HFFc6 (cell line): ENCODE measurements around the gene RPGRIP1. TPM values are rescaled to one million over a fixed set of nuclear protein-coding genes. Genes with fewer than 3 reads are reported as not detected.

Experiments used
- DNase-seq: peaks from one replicate; pipeline ENCODE4 v3.0.0-alpha.2; 2018
- H3K27ac Mint-ChIP-seq: 2 replicates; pipeline ENCODE4 v1.8.0; 2020; ENCODE audit warnings: mild to moderate bottlenecking, mixed read lengths
- H3K27me3 Mint-ChIP-seq: 2 replicates; pipeline ENCODE4 v1.8.0; 2021; ENCODE audit warnings: mild to moderate bottlenecking, moderate library complexity, mixed read lengths; ENCODE audit not compliant: insufficient read depth
- H3K36me3 Mint-ChIP-seq: 2 replicates; pipeline ENCODE4 v1.8.0; 2021; ENCODE audit warnings: low read depth, mixed read lengths
- H3K4me1 Mint-ChIP-seq: 2 replicates; pipeline ENCODE4 v1.8.0; 2020; ENCODE audit warnings: low read depth, mixed read lengths
- H3K4me3 Mint-ChIP-seq: 2 replicates; pipeline ENCODE4 v1.8.0; 2020; ENCODE audit warnings: mild to moderate bottlenecking, moderate library complexity, mixed read lengths
- H3K9me3 Mint-ChIP-seq: 2 replicates; pipeline ENCODE4 v1.8.0; 2020; ENCODE audit warnings: mild to moderate bottlenecking, mixed read lengths
- total RNA-seq, 6 experiments: library from RNA; stranded (reverse); fragmentation: NEBNext Ultra II Directional; extraction: Animal tissue kit (Norgen Biotek cat#: 25700); gene quantifications; 2 replicates in 1 of 6; 3 replicates in 5 of 6; pipeline ENCODE4 v1.2.3, GENCODE V29; 2021
- TF ChIP-seq, protein P1 (sequence below): fragments of 200-600 bp; sonication (generic); IDR thresholded peaks from 2 replicates; pipeline ENCODE4 v1.5.0; 2021; ENCODE audit warnings: antibody characterized with exemption, mild to moderate bottlenecking

RPGRIP1 gene
- total RNA-seq, 6 experiments from 2014 or later, result not detected

DNA sequence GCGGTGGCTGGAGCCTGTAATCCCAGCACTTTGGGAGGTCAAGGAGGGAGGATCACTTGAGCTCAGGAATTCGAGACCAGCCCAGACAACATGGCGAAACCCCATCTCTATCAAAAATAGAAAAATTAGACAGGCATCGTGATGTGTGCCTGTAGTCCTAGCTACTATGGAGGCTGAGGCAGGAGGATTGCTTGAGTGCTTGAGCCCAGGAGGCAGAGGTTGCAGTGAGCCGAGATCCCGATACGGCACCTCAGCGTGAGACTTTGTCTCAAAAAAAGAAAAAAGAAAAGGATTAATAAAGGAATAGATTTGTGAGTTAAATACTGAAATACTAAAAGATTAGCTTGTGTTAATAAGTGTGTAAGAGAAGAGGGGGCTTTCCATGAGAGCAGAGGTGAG lies 29.4 kb downstream of the RPGRIP1 start:
- Mint-ChIP-seq H3K27me3 (peaks cover 21% of the 10 kb centered on the region), H3K9me3 (no peaks in the 10 kb centered on the region), H3K36me3 (no peaks in the 10 kb centered on the region), H3K27ac (no peak overlapping the region), H3K4me3 (peak overlapping the region; percentile 14; the same call in 1 of the 2 replicates), H3K4me1 (no peaks in the 10 kb centered on the region; the same call in 1 of the 2 replicates)
- DNase-seq, result no peak
- TF ChIP-seq, protein P1, sequence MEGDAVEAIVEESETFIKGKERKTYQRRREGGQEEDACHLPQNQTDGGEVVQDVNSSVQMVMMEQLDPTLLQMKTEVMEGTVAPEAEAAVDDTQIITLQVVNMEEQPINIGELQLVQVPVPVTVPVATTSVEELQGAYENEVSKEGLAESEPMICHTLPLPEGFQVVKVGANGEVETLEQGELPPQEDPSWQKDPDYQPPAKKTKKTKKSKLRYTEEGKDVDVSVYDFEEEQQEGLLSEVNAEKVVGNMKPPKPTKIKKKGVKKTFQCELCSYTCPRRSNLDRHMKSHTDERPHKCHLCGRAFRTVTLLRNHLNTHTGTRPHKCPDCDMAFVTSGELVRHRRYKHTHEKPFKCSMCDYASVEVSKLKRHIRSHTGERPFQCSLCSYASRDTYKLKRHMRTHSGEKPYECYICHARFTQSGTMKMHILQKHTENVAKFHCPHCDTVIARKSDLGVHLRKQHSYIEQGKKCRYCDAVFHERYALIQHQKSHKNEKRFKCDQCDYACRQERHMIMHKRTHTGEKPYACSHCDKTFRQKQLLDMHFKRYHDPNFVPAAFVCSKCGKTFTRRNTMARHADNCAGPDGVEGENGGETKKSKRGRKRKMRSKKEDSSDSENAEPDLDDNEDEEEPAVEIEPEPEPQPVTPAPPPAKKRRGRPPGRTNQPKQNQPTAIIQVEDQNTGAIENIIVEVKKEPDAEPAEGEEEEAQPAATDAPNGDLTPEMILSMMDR, result no peak

DNA sequence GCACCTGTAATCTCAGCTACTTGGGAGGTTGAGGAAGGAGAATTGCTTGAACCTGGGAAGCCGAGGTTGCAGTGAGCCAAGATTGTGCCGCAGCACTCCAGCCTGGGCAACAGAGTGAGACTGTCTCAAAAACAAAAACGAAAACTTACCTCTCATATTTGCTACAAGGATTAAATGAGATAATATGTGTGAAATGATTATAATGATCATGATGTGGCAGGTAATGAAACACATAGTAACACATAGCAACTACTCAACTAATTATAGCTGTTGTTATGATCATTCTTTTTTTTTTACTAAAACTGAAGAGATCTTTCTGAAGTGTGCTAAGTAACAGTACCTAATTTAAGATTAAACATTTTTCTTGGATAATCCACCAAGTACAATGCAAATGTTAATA lies 30.1 kb downstream of the RPGRIP1 start:
- H3K4me1 Mint-ChIP-seq, result no peaks in the 10 kb centered on the region; the same call in 1 of the 2 replicates
- TF ChIP-seq, protein P1, result no peak
- H3K4me3 Mint-ChIP-seq, result no peak overlapping the region
- peaks cover 21% of the 10 kb centered on the region for H3K27me3 Mint-ChIP-seq
- H3K36me3 Mint-ChIP-seq, result no peaks in the 10 kb centered on the region
- no peak for DNase-seq
- H3K27ac Mint-ChIP-seq, result no peak overlapping the region
- H3K9me3 Mint-ChIP-seq, result no peaks in the 10 kb centered on the region

DNA sequence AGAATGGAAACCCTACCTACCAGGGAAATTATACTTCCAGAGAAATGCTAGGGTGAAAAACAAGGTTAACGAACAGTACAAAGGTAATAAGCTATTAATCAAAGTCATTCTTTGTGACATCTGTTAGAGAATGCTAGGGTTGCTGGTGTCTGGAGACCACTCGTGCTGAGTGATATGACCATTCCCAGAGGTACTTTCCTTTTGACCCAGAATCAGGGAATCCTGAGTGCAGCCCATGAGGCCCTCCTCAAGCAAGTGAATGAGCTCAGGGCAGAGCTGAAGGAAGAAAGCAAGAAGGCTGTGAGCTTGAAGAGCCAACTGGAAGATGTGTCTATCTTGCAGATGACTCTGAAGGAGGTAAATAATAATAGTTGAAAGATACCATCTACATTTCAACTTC lies 31.7 kb downstream of the RPGRIP1 start:
- Mint-ChIP-seq H3K27me3 (peaks cover 25% of the 10 kb centered on the region), H3K36me3 (no peaks in the 10 kb centered on the region), H3K4me1 (no peaks in the 10 kb centered on the region; the same call in 1 of the 2 replicates), H3K9me3 (no peaks in the 10 kb centered on the region), H3K27ac (no peak overlapping the region), H3K4me3 (no peak overlapping the region)
- TF ChIP-seq, protein P1, result no peak
- no peak for DNase-seq

DNA sequence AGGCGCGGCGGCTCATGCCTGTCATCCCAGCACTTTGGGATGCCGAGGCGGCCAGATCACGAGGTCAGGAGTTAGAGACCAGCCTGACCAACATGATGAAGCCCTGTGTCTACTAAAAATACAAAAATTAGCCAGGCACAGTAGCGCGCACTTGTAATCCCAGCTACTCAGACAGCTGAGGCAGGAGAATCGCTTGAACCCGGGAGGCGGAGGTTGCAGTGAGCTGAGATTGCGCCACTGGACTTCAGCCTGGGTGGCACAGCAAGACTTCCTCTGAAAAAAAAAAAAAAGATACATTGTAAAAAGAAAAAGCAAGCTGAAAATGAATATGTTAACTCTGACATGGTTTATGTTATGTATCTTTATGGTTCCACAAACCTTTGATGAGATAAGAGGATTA lies 33.6 kb downstream of the RPGRIP1 start:
- Mint-ChIP-seq H3K4me1 (no peaks in the 10 kb centered on the region; the same call in 1 of the 2 replicates), H3K27me3 (peaks cover 32% of the 10 kb centered on the region), H3K9me3 (no peaks in the 10 kb centered on the region), H3K4me3 (no peak overlapping the region), H3K36me3 (no peaks in the 10 kb centered on the region), H3K27ac (no peak overlapping the region)
- no peak for DNase-seq
- TF ChIP-seq, protein P1, result no peak

DNA sequence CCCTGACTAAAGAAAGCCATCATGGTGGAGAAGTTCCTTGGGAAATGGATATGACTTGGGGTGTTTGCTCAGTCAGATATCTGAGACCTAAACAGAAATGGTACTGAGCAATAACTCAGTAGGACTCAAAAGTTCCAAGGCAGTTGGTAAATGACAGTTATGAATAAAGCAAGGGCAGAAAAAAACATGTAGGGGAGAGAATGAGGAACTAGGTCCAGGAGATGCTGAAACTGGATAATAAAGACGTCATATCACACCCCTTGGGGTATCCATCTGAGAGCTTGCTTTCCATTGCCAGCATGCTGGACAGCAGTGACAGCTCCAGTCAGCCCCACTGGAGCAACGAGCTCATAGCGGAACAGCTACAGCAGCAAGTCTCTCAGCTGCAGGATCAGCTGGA lies 37.5 kb downstream of the RPGRIP1 start:
- no peaks in the 10 kb centered on the region for H3K36me3 Mint-ChIP-seq
- H3K9me3 Mint-ChIP-seq, result no peaks in the 10 kb centered on the region
- DNase-seq, result no peak
- H3K27ac Mint-ChIP-seq, result no peak overlapping the region
- TF ChIP-seq, protein P1, result no peak
- H3K4me1 Mint-ChIP-seq, result no peaks in the 10 kb centered on the region; the same call in 1 of the 2 replicates
- peaks cover 31% of the 10 kb centered on the region for H3K27me3 Mint-ChIP-seq
- no peak overlapping the region for H3K4me3 Mint-ChIP-seq

DNA sequence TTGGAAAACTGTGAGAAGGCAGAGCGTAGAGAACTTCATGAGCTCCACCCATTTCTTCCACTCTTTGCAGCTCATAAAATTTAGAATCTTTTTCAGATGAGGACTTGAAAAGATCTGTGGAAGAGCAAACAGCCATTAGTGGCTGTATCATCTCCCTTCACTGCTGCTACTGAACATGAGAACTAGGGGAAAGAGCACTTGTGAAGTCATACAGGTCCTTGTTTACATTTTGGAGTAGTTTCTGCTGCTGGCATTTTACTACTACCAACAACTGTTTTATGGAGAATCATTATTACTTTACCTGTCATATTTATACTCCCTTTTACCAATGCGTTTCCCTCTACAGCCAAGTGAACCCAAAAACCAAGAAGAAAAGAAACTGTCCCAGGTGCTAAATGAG lies 41.0 kb downstream of the RPGRIP1 start:
- H3K36me3 Mint-ChIP-seq, result no peaks in the 10 kb centered on the region
- no peak for DNase-seq
- H3K27me3 Mint-ChIP-seq, result peaks cover 54% of the 10 kb centered on the region
- H3K4me3 Mint-ChIP-seq, result no peak overlapping the region
- TF ChIP-seq, protein P1, result no peak
- H3K9me3 Mint-ChIP-seq, result no peaks in the 10 kb centered on the region
- no peak overlapping the region for H3K27ac Mint-ChIP-seq
- H3K4me1 Mint-ChIP-seq, result no peaks in the 10 kb centered on the region; the same call in 1 of the 2 replicates
